Activated T-helper 17 cell treated with anti-CD3 and anti-CD28 coated beads, Interleukin-2, amount 50 U/mL, for 72 hours (primary cell): ENCODE measurements around the gene UTS2B. TPM values are rescaled to one million over a fixed set of nuclear protein-coding genes. Genes with fewer than 3 reads are reported as not detected.

Experiments
- ATAC-seq: fragments of 150-1000 bp; cut with Tn5 transposase; replicated peaks from 2 replicates; pipeline ENCODE4 v1.10.0; 2021; ENCODE audit warnings: mild to moderate bottlenecking, moderate library complexity
- H3K27ac Mint-ChIP-seq: one replicate; pipeline ENCODE4 v1.8.0; 2022; ENCODE audit warnings: mixed read lengths
- H3K27me3 Mint-ChIP-seq: one replicate; pipeline ENCODE4 v1.8.0; 2022; ENCODE audit warnings: mixed read lengths
- H3K36me3 Mint-ChIP-seq: one replicate; pipeline ENCODE4 v1.8.0; 2022; ENCODE audit warnings: low read depth, mild to moderate bottlenecking, mixed read lengths
- H3K4me1 Mint-ChIP-seq: one replicate; pipeline ENCODE4 v1.8.0; 2022; ENCODE audit warnings: mixed read lengths
- H3K4me3 Mint-ChIP-seq: one replicate; pipeline ENCODE4 v1.8.0; 2022; ENCODE audit warnings: mild to moderate bottlenecking, mixed read lengths
- H3K9me3 Mint-ChIP-seq: one replicate; pipeline ENCODE4 v1.8.0; 2022; ENCODE audit warnings: mixed read lengths
- total RNA-seq, 2 donors: library from RNA; stranded (reverse); gene quantifications; one replicate each; pipeline ENCODE4 v1.2.3, GENCODE V29; 2022

Gene UTS2B, protein sequence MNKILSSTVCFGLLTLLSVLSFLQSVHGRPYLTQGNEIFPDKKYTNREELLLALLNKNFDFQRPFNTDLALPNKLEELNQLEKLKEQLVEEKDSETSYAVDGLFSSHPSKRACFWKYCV
- not detected for total RNA-seq

DNA sequence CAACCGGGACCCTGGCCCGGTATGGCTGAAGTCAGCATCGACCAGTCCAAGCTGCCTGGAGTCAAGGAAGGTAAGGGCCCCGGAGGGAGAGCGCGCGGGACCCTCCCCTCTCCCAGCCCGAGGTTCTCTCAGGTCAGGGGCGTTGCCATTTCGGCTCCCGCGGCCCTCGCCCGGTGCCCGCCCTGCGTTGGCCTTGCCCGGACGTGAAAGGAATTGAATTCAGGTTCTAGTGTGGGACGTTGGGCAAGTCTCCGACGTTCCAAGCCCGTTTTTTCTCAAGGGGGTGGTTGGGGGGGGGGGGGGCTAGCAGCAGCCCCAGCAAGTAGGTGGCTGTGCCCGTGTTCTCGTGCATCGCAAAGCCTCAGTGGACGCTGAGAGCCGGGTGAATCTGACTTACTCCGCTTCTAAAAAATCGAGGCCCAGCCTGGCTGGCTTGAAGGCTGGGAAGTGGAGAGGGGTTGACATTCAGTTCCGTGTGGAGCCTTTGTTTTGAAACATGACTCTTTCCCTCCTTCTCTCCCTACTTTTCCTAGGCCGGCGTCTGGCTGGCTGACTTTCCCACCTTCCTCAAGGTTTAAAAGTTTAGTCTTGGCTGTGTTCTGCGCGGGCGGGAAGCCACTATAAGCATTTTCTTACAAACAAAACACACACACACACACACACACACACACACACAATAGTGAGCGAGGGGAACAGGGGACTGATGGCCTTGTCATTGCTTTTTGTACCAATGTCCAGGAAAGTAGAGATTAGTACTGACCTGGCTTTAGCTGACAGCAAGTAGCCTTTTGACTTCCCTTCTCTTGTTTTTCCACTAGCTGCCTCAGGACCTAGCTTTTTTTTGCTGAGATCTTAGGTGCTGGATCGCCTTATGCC, at the start of gene UTS2B:
UTS2B (minus strand) TSS at position 873 of the 876 bp plus-strand sequence. CDS start 48,337 bp downstream, outside the sequence.
- Mint-ChIP-seq H3K4me1 (peaks cover 13% of the 10 kb centered on the region), H3K4me3 (peak within 1 kb of the TSS; percentile 81), H3K27ac (peak within 1 kb of the TSS; percentile 73), H3K36me3 (no peaks in the 10 kb centered on the region), H3K27me3 (peaks cover 20% of the 10 kb centered on the region), H3K9me3 (peaks cover 3% of the 10 kb centered on the region)
- peak; percentile 41 for ATAC-seq

DNA sequence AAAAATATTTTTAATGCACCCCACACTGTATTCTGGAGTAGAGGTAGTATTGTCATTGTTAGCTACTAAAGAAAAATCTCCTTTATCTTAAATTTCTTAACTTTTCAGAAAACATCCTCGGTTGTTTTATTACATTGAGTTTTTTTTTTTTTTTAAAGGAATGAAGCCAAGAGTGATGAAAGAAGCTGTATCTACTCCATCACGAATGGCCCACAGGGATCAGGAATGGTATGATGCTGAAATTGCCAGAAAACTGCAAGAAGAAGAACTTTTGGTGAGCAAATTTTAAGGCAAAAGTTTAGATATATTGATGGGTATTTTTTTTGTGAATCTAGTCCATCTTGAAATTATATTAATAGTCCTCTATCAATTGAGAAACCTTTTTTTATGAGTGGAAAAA, 49.7 kb upstream of the UTS2B start:
- no peak for ATAC-seq
- Mint-ChIP-seq H3K27ac (no peak overlapping the region), H3K4me3 (no peak overlapping the region), H3K4me1 (no peaks in the 10 kb centered on the region), H3K27me3 (no peaks in the 10 kb centered on the region), H3K36me3 (peaks cover 19% of the 10 kb centered on the region), H3K9me3 (no peaks in the 10 kb centered on the region)

DNA sequence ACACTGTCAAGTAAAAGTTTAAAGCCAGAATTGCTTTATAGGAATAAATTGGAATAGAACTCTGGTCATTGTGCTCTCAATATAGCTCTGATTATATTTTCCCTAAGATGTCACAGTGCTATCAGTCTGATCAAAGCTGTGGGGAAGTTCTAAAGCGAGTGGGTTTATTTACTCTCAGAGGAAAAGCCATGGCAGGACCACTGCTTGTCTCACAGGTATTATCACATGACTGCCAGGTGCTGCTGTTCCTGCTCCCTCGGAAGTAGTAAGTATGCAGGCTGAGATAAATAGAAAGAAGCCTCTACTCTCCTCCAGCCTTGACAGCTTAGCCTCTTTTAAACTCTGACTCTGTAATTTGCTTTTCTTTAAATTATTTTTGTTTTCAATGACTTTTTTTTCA, 49.1 kb upstream of the UTS2B start:
- Mint-ChIP-seq H3K27ac (no peak overlapping the region), H3K4me3 (no peak overlapping the region), H3K27me3 (no peaks in the 10 kb centered on the region), H3K36me3 (peaks cover 22% of the 10 kb centered on the region), H3K4me1 (no peaks in the 10 kb centered on the region), H3K9me3 (no peaks in the 10 kb centered on the region)
- no peak for ATAC-seq

DNA sequence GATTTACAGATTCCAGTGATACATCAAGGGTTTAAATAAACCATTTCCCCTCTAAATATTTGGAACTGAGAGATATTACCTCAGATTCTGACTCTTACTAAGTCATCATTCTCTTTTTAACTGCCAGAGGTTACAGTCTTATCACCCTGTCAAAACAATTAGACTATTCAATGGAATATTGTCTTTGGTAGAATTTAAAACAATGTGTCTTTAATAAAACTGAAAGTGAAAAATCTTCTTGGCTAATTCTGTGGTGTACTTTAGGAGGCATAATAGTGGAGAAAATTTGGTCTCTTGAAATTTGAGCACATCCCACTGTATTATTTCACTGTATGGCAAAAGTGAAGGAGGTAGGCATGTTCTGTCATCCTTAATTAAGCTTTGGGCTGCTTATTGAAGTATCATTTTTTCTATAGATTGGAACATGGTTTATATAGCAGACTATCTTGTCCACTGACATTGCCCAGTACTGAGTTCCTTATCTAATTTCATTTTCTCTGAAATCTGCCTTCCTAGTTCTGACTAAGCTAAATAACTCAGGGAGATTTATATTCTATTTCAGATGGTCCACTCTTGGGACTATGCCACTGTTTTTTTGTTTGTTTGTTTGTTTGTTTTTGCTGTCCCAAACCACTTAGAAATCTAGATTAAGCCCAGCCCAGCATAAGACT, 48.0 kb upstream of the UTS2B start:
- H3K27me3 Mint-ChIP-seq, result no peaks in the 10 kb centered on the region
- H3K9me3 Mint-ChIP-seq, result no peaks in the 10 kb centered on the region
- no peak overlapping the region for H3K27ac Mint-ChIP-seq
- no peak for ATAC-seq
- H3K36me3 Mint-ChIP-seq, result peaks cover 22% of the 10 kb centered on the region
- H3K4me1 Mint-ChIP-seq, result no peaks in the 10 kb centered on the region
- no peak overlapping the region for H3K4me3 Mint-ChIP-seq

DNA sequence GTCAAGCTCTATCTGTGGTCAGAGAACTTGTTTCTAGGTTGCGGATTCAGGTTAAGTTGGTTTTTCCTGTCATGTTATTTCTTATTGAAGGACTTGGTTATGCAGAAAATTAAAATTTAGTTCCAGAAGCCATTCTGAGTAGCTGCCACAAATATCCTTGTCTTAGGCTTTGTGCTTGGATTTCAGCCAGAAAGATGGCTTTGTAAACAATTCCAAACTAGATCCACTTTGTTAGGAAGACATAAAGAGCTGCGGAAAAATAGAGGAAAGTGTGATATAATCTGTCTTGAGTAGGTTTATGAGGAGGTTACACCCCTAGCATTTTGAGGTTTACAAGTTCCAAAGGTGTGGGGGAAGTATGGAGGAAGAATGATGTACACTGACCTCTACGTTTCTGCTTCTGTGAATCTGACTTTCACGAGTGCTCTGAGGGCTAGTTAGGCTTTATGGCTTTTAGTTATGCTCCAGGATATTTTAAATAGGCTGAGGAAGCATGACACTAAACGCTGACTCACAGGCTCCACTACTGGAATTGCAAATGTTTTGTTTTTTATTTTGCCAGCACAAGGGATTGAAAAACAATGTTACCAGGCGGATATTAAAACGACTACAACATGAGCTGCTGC, 46.3 kb upstream of the UTS2B start:
- Mint-ChIP-seq H3K4me3 (no peak overlapping the region), H3K27ac (no peak overlapping the region), H3K27me3 (no peaks in the 10 kb centered on the region), H3K9me3 (no peaks in the 10 kb centered on the region), H3K4me1 (no peaks in the 10 kb centered on the region), H3K36me3 (peaks cover 15% of the 10 kb centered on the region)
- ATAC-seq, result no peak

DNA sequence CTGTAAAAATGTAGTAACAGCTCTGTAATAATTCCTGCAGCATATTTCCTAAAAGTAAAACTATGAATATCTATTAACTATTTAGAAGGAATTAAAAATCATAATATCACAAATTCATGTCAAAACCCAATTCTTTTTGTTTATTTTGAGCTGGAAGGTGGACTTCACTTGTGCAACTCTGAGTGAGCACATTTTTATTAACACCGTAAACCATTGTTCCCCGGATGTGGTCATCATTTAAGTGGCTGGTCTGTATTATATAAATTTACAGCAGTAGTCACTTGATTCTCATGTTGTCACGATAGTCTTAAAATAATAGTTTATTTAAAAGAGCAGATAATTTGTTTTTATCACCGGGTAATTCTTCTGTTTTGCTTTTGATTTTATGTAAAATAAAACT, 43.0 kb upstream of the UTS2B start:
- H3K4me1 Mint-ChIP-seq, result no peaks in the 10 kb centered on the region
- no peaks in the 10 kb centered on the region for H3K9me3 Mint-ChIP-seq
- no peak for ATAC-seq
- H3K27me3 Mint-ChIP-seq, result no peaks in the 10 kb centered on the region
- peaks cover 12% of the 10 kb centered on the region for H3K36me3 Mint-ChIP-seq
- no peak overlapping the region for H3K27ac Mint-ChIP-seq
- H3K4me3 Mint-ChIP-seq, result no peak overlapping the region

DNA sequence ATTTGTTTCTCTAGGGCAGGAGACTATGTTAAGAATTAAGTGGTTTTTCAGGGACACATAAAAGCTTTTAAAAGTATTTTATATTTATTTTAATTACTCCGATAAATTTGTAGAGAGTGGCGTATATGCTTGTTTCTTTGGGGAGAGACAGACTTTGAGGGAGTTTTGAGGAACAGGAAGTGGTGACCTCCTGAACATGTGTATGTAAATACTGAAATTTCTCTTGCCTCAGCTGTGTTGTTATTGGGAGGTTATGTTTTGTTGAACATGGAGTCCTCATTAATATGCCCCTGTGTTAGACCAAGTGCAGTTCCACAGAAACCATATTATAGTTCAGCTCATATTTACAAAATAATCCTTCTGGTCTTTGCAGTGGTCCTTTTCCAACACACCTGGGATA, 41.8 kb upstream of the UTS2B start:
- H3K9me3 Mint-ChIP-seq, result no peaks in the 10 kb centered on the region
- H3K4me1 Mint-ChIP-seq, result no peaks in the 10 kb centered on the region
- no peak overlapping the region for H3K27ac Mint-ChIP-seq
- H3K27me3 Mint-ChIP-seq, result no peaks in the 10 kb centered on the region
- peaks cover 12% of the 10 kb centered on the region for H3K36me3 Mint-ChIP-seq
- H3K4me3 Mint-ChIP-seq, result no peak overlapping the region
- ATAC-seq, result no peak

DNA sequence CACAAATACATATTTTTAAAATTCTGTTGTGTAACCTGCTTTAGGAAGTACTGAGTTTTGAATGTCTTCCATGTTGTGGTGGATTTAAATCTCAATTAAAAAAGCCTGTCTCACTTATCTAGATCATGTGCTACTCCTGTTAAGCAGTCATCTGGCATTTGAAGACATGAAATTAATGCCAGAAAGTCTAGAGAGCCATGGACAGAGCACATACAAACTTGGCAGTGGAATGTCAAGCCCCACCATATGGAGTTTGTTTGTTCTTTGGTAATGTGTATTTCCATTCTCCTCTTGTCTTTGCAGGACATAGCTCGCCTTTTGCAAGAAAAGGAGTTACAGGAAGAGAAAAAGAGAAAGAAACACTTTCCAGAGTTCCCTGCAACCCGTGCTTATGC, 39.3 kb upstream of the UTS2B start:
- Mint-ChIP-seq H3K27me3 (no peaks in the 10 kb centered on the region), H3K9me3 (no peaks in the 10 kb centered on the region), H3K36me3 (peaks cover 10% of the 10 kb centered on the region), H3K4me1 (no peaks in the 10 kb centered on the region), H3K27ac (no peak overlapping the region), H3K4me3 (no peak overlapping the region)
- no peak for ATAC-seq

DNA sequence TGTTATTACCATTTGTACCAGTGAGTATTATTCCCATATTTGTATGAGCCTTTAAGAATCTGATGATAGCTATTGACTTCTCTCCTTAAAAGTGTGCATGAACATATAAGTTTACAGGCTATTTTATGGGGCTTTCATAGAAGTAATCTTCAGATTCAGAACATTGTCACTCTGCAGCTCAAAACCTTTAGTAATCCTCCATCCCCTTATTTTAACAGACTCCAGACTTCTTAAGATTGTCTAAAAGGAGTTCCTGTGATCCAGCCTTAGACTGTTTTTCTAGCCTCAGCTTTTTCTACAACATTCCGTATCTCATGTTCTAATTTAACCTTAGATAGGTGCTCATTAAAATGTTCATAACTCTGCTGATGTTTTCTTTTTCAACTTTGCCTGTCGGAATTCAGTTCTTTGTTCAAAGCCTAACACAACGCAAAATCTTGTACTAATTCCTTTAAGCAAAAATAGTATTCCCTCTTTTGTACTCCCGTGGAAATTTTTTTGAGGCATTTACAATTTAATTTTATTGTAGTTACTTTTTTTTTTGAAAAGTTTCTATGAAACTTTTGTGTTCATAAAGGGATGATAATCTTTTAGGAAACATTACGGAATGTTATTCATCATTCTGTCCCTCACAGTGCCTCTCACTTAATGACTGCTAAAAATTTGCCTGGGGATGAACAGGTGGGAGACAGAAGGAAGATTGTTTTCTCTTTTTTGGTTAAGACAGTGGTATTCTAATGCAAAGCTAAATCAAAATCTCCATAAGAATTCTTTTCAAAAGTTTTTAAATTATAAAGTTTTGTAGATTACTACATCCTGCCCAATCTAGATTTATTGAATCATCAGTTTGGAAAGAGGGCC, 38.7 kb upstream of the UTS2B start:
- H3K4me1 Mint-ChIP-seq, result no peaks in the 10 kb centered on the region
- ATAC-seq, result no peak
- H3K27me3 Mint-ChIP-seq, result no peaks in the 10 kb centered on the region
- no peak overlapping the region for H3K27ac Mint-ChIP-seq
- no peaks in the 10 kb centered on the region for H3K9me3 Mint-ChIP-seq
- no peak overlapping the region for H3K4me3 Mint-ChIP-seq
- H3K36me3 Mint-ChIP-seq, result peaks cover 12% of the 10 kb centered on the region

DNA sequence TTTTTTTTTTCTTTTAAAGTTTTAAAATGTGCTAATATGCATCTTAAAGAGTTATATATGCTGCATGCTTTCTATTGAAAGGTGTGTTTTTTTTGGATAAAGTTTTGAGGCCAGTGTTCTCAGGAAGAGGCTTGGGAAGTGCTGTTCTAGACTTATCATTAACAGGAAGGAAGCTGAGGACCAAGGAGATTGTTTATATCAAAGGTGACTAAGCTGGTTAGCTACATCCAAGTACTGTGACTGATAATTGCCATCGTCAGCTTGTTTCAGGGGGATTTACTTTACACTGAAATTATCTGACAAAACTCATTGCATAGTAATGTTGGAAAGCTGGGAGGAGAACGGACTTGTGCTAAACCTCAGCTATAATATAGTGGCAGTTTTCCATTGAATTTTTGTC, 36.3 kb upstream of the UTS2B start:
- H3K4me3 Mint-ChIP-seq, result no peak overlapping the region
- no peak for ATAC-seq
- no peaks in the 10 kb centered on the region for H3K9me3 Mint-ChIP-seq
- H3K4me1 Mint-ChIP-seq, result no peaks in the 10 kb centered on the region
- H3K27me3 Mint-ChIP-seq, result no peaks in the 10 kb centered on the region
- H3K36me3 Mint-ChIP-seq, result peaks cover 12% of the 10 kb centered on the region
- no peak overlapping the region for H3K27ac Mint-ChIP-seq

DNA sequence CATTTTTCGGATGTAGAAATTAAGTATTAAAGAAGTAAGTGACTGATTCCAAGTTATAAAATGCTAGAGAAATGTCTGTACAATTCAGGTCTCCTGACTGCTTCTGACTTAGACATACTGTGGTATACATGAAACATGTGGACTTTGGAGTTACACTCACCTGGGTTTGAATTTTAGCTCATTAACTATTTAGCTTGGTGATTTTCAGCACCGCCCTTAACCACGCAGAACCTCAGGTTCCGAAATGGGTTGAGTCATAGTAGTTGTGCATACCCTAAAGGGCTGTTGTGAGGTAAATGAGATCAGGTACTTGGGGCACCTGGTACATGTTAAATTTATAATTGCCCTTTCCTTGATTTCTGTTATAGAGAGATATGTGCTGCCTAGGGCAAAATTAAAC, 32.9 kb upstream of the UTS2B start:
- H3K4me3 Mint-ChIP-seq, result no peak overlapping the region
- peaks cover 8% of the 10 kb centered on the region for H3K4me1 Mint-ChIP-seq
- no peak overlapping the region for H3K27ac Mint-ChIP-seq
- no peaks in the 10 kb centered on the region for H3K27me3 Mint-ChIP-seq
- H3K36me3 Mint-ChIP-seq, result peaks cover 29% of the 10 kb centered on the region
- H3K9me3 Mint-ChIP-seq, result no peaks in the 10 kb centered on the region
- ATAC-seq, result no peak

DNA sequence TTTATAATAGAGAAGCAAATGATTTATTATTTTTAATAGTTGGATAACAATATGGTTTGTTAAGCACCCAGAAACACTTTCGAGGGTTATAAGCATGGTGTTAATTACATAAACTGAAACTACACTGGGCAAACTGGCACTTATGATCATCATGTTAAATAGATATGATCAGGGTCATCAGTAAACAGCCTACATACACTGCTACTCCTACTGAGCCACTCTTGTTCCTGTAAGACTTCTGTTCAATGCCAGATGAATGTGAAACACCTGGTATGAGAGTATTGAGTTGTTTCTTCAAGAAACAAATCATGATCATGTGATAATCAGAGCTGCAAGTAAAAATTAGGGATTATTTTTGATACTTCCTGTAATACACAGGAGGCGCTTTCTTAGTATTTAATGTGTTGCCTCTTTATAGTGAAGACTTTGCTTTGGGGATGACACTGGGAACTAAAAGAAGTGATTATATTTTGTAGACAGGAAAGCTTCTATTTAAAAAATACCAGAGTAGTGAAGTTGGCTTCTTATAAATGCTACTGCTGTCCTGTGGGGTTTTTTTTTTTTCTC, 32.3 kb upstream of the UTS2B start:
- no peaks in the 10 kb centered on the region for H3K9me3 Mint-ChIP-seq
- H3K4me1 Mint-ChIP-seq, result peaks cover 8% of the 10 kb centered on the region
- H3K27ac Mint-ChIP-seq, result no peak overlapping the region
- H3K27me3 Mint-ChIP-seq, result no peaks in the 10 kb centered on the region
- no peak for ATAC-seq
- no peak overlapping the region for H3K4me3 Mint-ChIP-seq
- H3K36me3 Mint-ChIP-seq, result peaks cover 34% of the 10 kb centered on the region

DNA sequence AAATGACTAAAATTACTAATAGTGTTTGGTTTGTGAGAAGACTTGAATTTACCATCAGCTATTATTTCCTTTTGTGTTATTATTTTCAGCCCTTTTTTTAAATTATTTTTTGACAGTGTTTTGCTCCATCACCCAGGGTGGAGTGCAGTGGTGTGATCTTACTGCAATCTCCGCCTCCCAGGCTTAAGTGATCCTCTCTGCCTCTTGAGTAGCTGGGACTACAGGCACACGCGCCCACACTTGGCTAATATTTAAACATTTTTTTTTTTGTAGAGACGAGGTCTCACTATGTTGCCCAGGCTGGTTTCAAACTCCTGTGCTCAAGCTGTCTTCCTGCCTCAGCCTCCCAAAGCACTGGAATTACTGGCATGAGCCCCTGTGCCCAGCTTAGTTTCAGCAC, 31.7 kb upstream of the UTS2B start:
- H3K36me3 Mint-ChIP-seq, result peaks cover 34% of the 10 kb centered on the region
- no peak overlapping the region for H3K27ac Mint-ChIP-seq
- H3K9me3 Mint-ChIP-seq, result no peaks in the 10 kb centered on the region
- no peaks in the 10 kb centered on the region for H3K27me3 Mint-ChIP-seq
- H3K4me1 Mint-ChIP-seq, result peaks cover 8% of the 10 kb centered on the region
- no peak for ATAC-seq
- H3K4me3 Mint-ChIP-seq, result no peak overlapping the region

DNA sequence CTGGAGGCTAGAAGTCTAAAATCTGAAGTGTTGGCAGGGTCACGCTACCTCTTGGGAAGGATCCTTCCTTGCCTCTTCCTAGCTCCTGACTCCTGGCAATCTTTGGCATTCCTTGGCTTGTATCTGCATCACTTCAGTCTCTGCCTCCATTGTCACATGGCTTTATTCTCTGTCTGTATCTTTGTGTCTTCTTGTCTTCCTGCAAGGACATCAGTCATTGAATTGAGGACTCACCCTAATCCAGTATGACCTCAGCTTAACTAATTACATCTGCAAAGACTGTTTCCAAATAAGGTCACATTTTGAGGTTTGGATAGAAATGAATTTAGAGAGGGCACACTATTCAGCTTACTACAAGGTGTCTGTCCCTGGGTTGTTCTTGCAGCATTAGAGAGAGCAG, 31.1 kb upstream of the UTS2B start:
- Mint-ChIP-seq H3K4me1 (peaks cover 8% of the 10 kb centered on the region), H3K36me3 (peaks cover 34% of the 10 kb centered on the region), H3K4me3 (no peak overlapping the region), H3K27ac (no peak overlapping the region), H3K27me3 (no peaks in the 10 kb centered on the region), H3K9me3 (no peaks in the 10 kb centered on the region)
- ATAC-seq, result no peak
